ENCODE measurements around the gene TEF.

The TEF gene

DNA sequence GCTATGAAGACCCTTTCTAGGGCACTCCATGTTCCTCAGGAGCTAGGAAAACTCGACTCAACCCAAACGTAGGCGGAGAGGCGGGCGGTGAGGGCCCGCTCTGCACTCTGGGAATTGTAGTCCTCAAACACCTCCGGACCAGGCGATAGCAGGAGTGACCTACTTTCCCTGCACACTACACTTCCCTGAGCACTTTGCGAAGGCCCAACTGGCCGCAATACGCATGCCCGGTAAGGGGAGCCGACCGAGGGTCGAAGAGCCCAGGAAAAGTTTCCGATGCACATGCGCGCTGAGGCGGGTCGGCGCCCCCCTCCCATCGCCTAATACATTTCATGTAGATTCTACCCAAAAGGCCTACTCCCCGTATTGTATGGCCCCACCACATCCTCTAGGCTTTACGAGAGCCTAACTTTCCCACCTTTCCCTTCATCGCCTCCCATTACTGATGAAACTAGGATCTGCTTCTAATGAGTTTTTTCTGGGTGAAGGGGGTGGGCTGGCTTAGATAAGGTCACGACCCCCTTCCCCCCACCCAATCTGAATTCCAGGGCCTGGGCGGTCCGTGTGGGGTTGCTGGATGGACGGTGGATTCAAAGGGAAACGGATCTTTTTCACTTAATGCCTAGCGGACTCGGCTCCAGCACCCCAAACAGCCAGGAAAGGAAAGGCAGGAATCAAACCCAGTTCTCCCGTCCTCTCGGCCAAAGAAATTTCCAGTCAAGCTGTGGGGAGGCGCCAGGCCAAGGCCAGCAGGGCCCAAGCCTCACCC, 62.8 kb downstream of the TEF start:
- peak overlapping the region; percentile 98 for H3K9ac ChIP-seq (ENCODE audit: low read length)
- H3K27ac ChIP-seq (ENCODE audit: low read depth, low read length): peak overlapping the region; percentile 86; the same call in 1 of the 2 replicates
- peaks cover 16% of the 10 kb centered on the region for H3K36me3 ChIP-seq (ENCODE audit: control insufficient read depth, insufficient read depth, low read length)
- H3K4me1 ChIP-seq (ENCODE audit: control insufficient read depth, insufficient read depth, low read length): peaks cover 5% of the 10 kb centered on the region; the same call in 1 of the 2 replicates
- H3K9me3 ChIP-seq (ENCODE audit: control insufficient read depth, insufficient read depth, low read depth, low read length): no peaks in the 10 kb centered on the region
- no peaks in the 10 kb centered on the region for H3K27me3 ChIP-seq (ENCODE audit: control insufficient read depth, insufficient read depth, low read length)
- peak overlapping the region; percentile 72 for H3K4me3 ChIP-seq (ENCODE audit: low read depth, low read length)

DNA sequence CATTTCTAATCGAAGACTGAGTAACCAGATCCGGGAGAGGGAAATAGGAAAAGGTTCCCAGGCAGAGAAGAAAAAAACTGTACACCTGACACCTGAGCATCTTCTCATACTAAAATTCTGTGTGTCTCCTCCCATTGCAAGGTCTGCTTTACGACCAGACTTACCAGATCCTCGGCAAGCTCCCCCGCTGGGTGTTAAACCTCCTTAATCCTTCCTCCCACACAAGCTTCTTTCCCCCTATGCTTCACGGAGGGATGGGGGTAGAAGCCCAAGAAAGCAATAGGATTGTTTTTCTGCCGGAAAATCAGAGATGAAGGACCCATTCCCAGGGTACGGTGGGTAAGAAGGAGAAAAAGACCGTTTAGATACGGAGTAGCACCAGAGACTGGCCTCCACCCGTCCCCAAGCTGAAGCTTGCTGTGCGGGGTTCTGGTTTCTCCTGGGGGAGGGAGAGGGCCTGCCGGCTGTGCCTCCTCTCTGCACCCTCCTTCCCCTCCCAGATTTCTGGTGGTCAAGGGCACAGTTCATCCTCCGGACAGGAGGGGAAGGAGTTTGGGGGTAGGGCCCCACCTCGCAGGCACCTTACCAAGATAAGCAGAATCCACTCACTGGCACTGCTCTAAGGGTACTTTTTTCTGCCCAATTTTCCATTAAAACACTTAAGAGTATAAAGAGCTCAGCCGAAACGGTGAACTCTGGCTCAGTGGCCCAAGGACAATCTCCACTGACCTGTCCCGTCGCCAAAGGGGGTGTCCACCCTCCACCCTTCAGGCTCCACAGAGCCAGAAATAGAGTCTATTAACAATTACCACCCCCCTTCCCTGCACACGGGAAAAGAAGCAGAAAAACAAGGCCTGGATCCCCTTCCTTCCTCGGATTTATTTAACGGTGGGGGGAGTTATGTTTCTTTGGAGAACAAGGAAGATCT, 63.7 kb downstream of the TEF start:
- Histone ChIP-seq H3K9ac (ENCODE audit: low read length) (peak overlapping the region; percentile 98), H3K27ac (ENCODE audit: low read depth, low read length) (peak overlapping the region; percentile 86; the same call in 1 of the 2 replicates), H3K27me3 (ENCODE audit: control insufficient read depth, insufficient read depth, low read length) (no peaks in the 10 kb centered on the region), H3K4me1 (ENCODE audit: control insufficient read depth, insufficient read depth, low read length) (peaks cover 5% of the 10 kb centered on the region; the same call in 1 of the 2 replicates), H3K36me3 (ENCODE audit: control insufficient read depth, insufficient read depth, low read length) (peaks cover 13% of the 10 kb centered on the region), H3K9me3 (ENCODE audit: control insufficient read depth, insufficient read depth, low read depth, low read length) (no peaks in the 10 kb centered on the region), H3K4me3 (ENCODE audit: low read depth, low read length) (peak overlapping the region; percentile 72)

DNA sequence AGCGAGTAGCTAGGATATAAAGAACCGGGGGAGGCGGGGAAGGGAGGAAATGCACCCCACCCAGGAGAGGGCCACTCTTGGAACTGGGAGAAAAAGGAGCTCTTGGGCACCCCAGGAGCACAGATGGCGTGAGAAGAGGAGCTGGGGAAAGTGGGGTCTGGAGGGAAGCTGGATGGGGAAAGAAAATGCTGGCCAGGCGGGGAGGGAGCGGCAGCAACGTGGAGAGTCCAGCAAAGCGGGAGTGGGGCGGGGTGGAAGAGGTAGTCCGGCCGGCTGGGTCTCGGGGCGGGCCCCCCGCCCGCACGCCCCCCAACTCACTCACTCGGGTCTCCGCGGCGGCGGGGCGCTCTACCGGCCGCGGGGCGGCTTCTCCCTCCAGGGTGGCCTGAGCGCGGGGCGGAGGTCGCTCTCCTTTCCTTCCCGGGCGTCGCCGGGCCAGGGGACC, 64.3 kb downstream of the TEF start:
- Histone ChIP-seq H3K9ac (ENCODE audit: low read length) (peak overlapping the region; percentile 98), H3K27me3 (ENCODE audit: control insufficient read depth, insufficient read depth, low read length) (no peaks in the 10 kb centered on the region), H3K36me3 (ENCODE audit: control insufficient read depth, insufficient read depth, low read length) (peaks cover 13% of the 10 kb centered on the region), H3K4me3 (ENCODE audit: low read depth, low read length) (peak overlapping the region; percentile 72), H3K27ac (ENCODE audit: low read depth, low read length) (peak overlapping the region; percentile 86), H3K4me1 (ENCODE audit: control insufficient read depth, insufficient read depth, low read length) (peaks cover 5% of the 10 kb centered on the region; the same call in 1 of the 2 replicates), H3K9me3 (ENCODE audit: control insufficient read depth, insufficient read depth, low read depth, low read length) (no peaks in the 10 kb centered on the region)

DNA sequence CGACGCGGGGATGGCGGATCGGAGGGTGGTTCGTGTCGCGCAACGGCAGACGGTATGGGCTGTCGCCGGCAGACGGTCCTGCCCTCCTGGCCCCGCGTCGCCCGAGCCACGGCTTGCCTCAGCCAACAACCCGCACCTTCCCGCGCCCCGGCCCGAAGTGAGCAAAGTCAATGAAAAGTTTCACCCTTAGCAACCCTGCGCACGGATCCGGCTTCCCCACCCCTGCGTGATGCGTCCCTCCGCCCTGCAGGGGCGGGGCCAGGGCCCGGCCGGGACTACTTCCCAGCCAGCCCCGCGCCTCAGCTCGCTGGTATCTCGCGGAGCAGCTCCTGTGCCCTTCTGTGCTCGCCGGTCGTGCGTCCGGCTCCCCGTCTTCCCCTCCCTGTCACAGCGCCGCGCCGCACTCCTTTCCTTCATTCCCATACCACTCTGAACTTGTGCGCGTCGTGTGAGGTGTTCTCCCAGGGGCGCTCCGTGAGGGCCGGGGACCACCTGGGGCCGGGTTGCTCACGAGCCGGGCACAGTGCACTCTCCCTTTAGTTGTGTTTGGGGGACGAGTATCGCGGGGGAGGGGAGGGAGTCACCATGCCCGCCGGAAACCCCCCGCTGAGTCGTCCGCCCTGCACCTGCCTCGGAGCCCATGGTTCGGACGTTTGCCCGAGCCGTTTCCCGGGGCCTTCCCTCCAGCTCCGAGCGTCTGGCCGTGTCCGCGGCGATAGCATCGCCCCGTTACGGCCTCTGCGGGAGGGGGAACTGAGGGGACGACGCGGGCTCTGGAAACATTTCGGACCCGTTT, 65.1 kb downstream of the TEF start, which contains the start of gene TOB2:
Gene TOB2 (minus strand): TSS at position 163 of the 796 bp plus-strand sequence. CDS start 9,456 bp downstream, outside the sequence.
- H3K36me3 ChIP-seq (ENCODE audit: control insufficient read depth, insufficient read depth, low read length): peaks cover 13% of the 10 kb centered on the region
- H3K9ac ChIP-seq (ENCODE audit: low read length): peak within 1 kb of the TSS; percentile 98
- H3K27ac ChIP-seq (ENCODE audit: low read depth, low read length): peak within 1 kb of the TSS; percentile 97
- H3K27me3 ChIP-seq (ENCODE audit: control insufficient read depth, insufficient read depth, low read length): no peaks in the 10 kb centered on the region
- H3K4me1 ChIP-seq (ENCODE audit: control insufficient read depth, insufficient read depth, low read length): peaks cover 5% of the 10 kb centered on the region; the same call in 1 of the 2 replicates
- no peaks in the 10 kb centered on the region for H3K9me3 ChIP-seq (ENCODE audit: control insufficient read depth, insufficient read depth, low read depth, low read length)
- H3K4me3 ChIP-seq (ENCODE audit: low read depth, low read length): peak within 1 kb of the TSS; percentile 72

DNA sequence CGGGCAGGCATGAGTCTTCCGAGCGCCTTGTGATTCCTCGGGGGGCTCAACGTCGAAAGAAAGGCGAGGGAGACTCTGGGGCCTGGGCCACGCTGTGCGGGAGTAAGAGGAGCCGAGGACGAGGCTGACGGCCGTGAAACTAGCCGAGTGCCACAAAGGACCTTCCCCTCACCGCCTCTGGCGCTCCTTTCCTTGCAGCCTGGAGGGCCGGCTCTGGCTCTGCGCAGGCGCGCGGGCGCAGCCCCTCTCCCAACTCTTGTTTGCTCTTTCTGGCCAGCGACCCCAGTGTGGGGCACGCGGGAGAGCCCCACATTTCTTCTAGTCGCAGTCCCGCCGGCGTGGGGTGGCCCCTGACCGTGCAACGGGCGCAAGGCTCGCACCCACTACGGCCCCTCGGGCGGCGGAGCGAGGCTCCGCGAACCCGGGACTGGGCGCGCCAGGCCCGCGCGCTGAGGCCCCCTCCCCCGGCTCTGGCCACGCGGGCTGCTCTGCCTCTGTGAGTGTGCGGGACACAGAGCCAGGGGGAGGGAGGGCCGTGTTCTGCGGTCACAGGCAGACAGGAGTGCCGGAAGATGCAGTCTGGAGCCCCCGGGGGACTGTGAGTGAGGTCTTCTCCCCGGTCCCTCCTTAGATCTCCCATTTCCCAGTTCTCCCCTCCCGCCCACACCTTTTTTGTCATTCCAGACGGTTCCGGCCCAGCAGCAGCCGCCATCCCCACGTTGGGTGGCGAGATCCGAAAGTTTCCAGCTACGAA, 65.9 kb downstream of the TEF start:
- peak overlapping the region; percentile 98 for H3K9ac ChIP-seq (ENCODE audit: low read length)
- H3K27me3 ChIP-seq (ENCODE audit: control insufficient read depth, insufficient read depth, low read length): no peaks in the 10 kb centered on the region
- H3K4me3 ChIP-seq (ENCODE audit: low read depth, low read length): peak overlapping the region; percentile 72
- H3K27ac ChIP-seq (ENCODE audit: low read depth, low read length): peak overlapping the region; percentile 97
- no peaks in the 10 kb centered on the region for H3K9me3 ChIP-seq (ENCODE audit: control insufficient read depth, insufficient read depth, low read depth, low read length)
- peaks cover 5% of the 10 kb centered on the region; the same call in 1 of the 2 replicates for H3K4me1 ChIP-seq (ENCODE audit: control insufficient read depth, insufficient read depth, low read length)
- H3K36me3 ChIP-seq (ENCODE audit: control insufficient read depth, insufficient read depth, low read length): peaks cover 7% of the 10 kb centered on the region

DNA sequence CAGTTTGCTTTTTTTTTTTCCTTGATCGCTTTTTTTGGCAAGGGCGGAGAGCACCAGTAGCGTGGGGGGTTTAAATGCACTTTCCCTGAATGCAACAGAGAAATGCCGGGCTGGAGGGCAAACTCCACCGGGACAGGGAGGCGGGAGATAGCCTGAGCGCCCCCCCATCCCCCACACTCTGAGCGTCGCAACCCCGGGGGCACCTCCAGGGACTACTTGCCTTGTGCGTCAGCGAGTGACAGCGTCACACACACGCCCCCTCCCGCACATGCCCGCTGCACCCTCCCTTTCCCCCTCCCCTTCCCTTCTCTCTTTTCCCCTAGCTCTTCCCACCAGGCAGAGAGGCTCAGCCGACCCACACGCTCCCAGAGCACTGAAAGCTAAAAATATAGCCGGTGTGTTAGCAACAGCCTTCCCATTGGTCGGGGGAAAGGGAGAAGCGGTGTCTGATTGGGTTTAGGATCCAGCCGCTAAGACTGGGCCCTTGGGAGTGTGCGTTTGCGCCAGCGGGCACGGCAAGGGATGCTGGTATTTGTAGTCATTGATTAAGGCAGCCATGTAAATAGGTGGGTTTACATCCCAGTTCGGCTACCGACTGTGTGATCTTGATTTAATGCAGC, 66.6 kb downstream of the TEF start:
- Histone ChIP-seq H3K36me3 (ENCODE audit: control insufficient read depth, insufficient read depth, low read length) (no peaks in the 10 kb centered on the region; the same call in 1 of the 2 replicates), H3K4me1 (ENCODE audit: control insufficient read depth, insufficient read depth, low read length) (peaks cover 5% of the 10 kb centered on the region; the same call in 1 of the 2 replicates), H3K9ac (ENCODE audit: low read length) (peak overlapping the region; percentile 98), H3K9me3 (ENCODE audit: control insufficient read depth, insufficient read depth, low read depth, low read length) (no peaks in the 10 kb centered on the region), H3K4me3 (ENCODE audit: low read depth, low read length) (peak overlapping the region; percentile 72), H3K27ac (ENCODE audit: low read depth, low read length) (peak overlapping the region; percentile 97), H3K27me3 (ENCODE audit: control insufficient read depth, insufficient read depth, low read length) (no peaks in the 10 kb centered on the region)

All from HUES6 (cell line).